H9 (cell line): ENCODE results near the gene LRMDA. TPM values are rescaled to one million over a fixed set of nuclear protein-coding genes. Genes with fewer than 3 reads are reported as not detected.

Experiments used
- DNase-seq: peaks from one replicate; pipeline ENCODE4 v3.0.0-alpha.2; 2017
- H2AFZ ChIP-seq: one replicate; pipeline ENCODE4 v1.6.1; 2013; ENCODE audit warnings: mild to moderate bottlenecking, low read length, control low read depth, moderate library complexity
- H2AK5ac ChIP-seq: 2 replicates; pipeline ENCODE4 v1.6.1; 2013; ENCODE audit warnings: low read length, control low read depth, mixed read lengths; ENCODE audit not compliant: insufficient read length
- H2BK120ac ChIP-seq: one replicate; pipeline ENCODE4 v1.6.1; 2013; ENCODE audit warnings: low read depth, mild to moderate bottlenecking, low read length, control low read depth, inconsistent platforms; ENCODE audit not compliant: poor library complexity, severe bottlenecking
- H2BK12ac ChIP-seq: 2 replicates; pipeline ENCODE4 v1.6.1; 2013; ENCODE audit warnings: low read length, control low read depth, mixed read lengths, low read depth; ENCODE audit not compliant: insufficient read length
- H2BK15ac ChIP-seq: 2 replicates; pipeline ENCODE4 v1.6.1; 2013; ENCODE audit warnings: low read depth, low read length, control low read depth
- H2BK20ac ChIP-seq: one replicate; pipeline ENCODE4 v1.6.1; 2013; ENCODE audit warnings: low read depth, mild to moderate bottlenecking, low read length, control low read depth, inconsistent platforms; ENCODE audit not compliant: poor library complexity, severe bottlenecking
- H2BK5ac ChIP-seq: 2 replicates; pipeline ENCODE4 v1.6.1; 2013; ENCODE audit warnings: low read length, control low read depth, mixed read lengths; ENCODE audit not compliant: insufficient read length
- H3K14ac ChIP-seq: 2 replicates; pipeline ENCODE4 v1.6.1; 2013; ENCODE audit warnings: low read length, control low read depth; ENCODE audit not compliant: insufficient read depth
- H3K18ac ChIP-seq: 2 replicates; pipeline ENCODE4 v1.6.1; 2013; ENCODE audit warnings: low read depth, mild to moderate bottlenecking, mixed read lengths, low read length, control low read depth; ENCODE audit not compliant: insufficient read length
- H3K23ac ChIP-seq: 2 replicates; pipeline ENCODE4 v1.6.1; 2013; ENCODE audit warnings: low read length, control low read depth, mixed read lengths, low read depth; ENCODE audit not compliant: insufficient read length
- H3K23me2 ChIP-seq: 2 replicates; pipeline ENCODE4 v1.6.1; 2013; ENCODE audit warnings: low read depth, mild to moderate bottlenecking, mixed read lengths, low read length, control low read depth; ENCODE audit not compliant: insufficient read length, poor library complexity, severe bottlenecking
- H3K27ac ChIP-seq: 2 replicates; pipeline ENCODE4 v1.5.1; 2013; ENCODE audit warnings: low read length, control low read depth, mixed read lengths, low read depth; ENCODE audit not compliant: insufficient read length
- H3K27me3 ChIP-seq: 2 replicates; pipeline ENCODE4 v1.6.1; 2013; ENCODE audit warnings: low read length, control low read depth, inconsistent platforms; ENCODE audit not compliant: insufficient read depth
- H3K4ac ChIP-seq: 2 replicates; pipeline ENCODE4 v1.6.1; 2013; ENCODE audit warnings: low read depth, mild to moderate bottlenecking, control low read depth, inconsistent platforms, low read length, moderate library complexity
- H3K4me1 ChIP-seq: 2 replicates; pipeline ENCODE4 v1.6.1; 2013; ENCODE audit warnings: low read length, control low read depth, inconsistent platforms; ENCODE audit not compliant: insufficient read depth
- H3K4me2 ChIP-seq: 2 replicates; pipeline ENCODE4 v1.6.1; 2013; ENCODE audit warnings: low read length, control low read depth, mixed read lengths; ENCODE audit not compliant: insufficient read length, insufficient read depth
- H3K56ac ChIP-seq: 2 replicates; pipeline ENCODE4 v1.6.1; 2013; ENCODE audit warnings: low read depth, mild to moderate bottlenecking, mixed read lengths, low read length, control low read depth; ENCODE audit not compliant: insufficient read length
- H3K79me1 ChIP-seq: 2 replicates; pipeline ENCODE4 v1.6.1; 2013; ENCODE audit warnings: low read depth, mild to moderate bottlenecking, moderate library complexity, low read length, control low read depth, inconsistent platforms; ENCODE audit not compliant: insufficient read depth, poor library complexity, severe bottlenecking
- H3K79me2 ChIP-seq: 2 replicates; pipeline ENCODE4 v1.6.1; 2013; ENCODE audit warnings: low read length, control low read depth, inconsistent platforms; ENCODE audit not compliant: insufficient read depth
- H3K9ac ChIP-seq: 2 replicates; pipeline ENCODE4 v1.6.1; 2013; ENCODE audit warnings: low read length, control low read depth, mixed read lengths; ENCODE audit not compliant: insufficient read length; ENCODE audit errors: extremely low read depth
- H3K9me3 ChIP-seq: one replicate; pipeline ENCODE4 v1.6.1; 2013; ENCODE audit warnings: low read depth, low read length, inconsistent platforms; ENCODE audit not compliant: control insufficient read depth
- H3T11ph ChIP-seq: one replicate; pipeline ENCODE4 v1.6.1; 2013; ENCODE audit warnings: mild to moderate bottlenecking, low read length, control low read depth, inconsistent platforms
- H4K20me1 ChIP-seq: one replicate; pipeline ENCODE4 v1.6.1; 2013; ENCODE audit not compliant: control insufficient read depth, insufficient read length, insufficient read depth
- H4K5ac ChIP-seq: 2 replicates; pipeline ENCODE4 v1.6.1; 2013; ENCODE audit warnings: low read depth, mild to moderate bottlenecking, mixed read lengths, low read length, control low read depth; ENCODE audit not compliant: insufficient read length
- H4K8ac ChIP-seq: replicated peaks from 2 replicates; pipeline ENCODE4 v1.6.1; 2013; ENCODE audit warnings: low read length, control low read depth, mixed read lengths, low read depth; ENCODE audit not compliant: insufficient read length
- H4K91ac ChIP-seq: 2 replicates; pipeline ENCODE4 v1.6.1; 2013; ENCODE audit warnings: low read depth, mild to moderate bottlenecking, moderate library complexity, mixed read lengths, low read length, control low read depth; ENCODE audit not compliant: insufficient read length
- H3K27ac Mint-ChIP-seq, 3 experiments: 2 replicates in 2 of 3; 3 replicates in 1 of 3; pipeline ENCODE4 v1.8.0; 2020 to 2021; ENCODE audit warnings: mixed read lengths in 3 of 3, mild to moderate bottlenecking in 1 of 3, moderate library complexity in 1 of 3
- H3K27me3 Mint-ChIP-seq: 2 replicates; pipeline ENCODE4 v1.8.0; 2021; ENCODE audit warnings: low read depth, mild to moderate bottlenecking, moderate library complexity, mixed read lengths
- H3K36me3 Mint-ChIP-seq, 3 experiments: 2 replicates in 2 of 3; 3 replicates in 1 of 3; pipeline ENCODE4 v1.8.0; 2020 to 2021; ENCODE audit warnings: low read depth in 3 of 3, mixed read lengths in 3 of 3; ENCODE audit not compliant: insufficient read depth in 1 of 3
- H3K4me1 Mint-ChIP-seq, 2 experiments: 2 replicates each; pipeline ENCODE4 v1.8.0; 2020; ENCODE audit warnings: mixed read lengths in 2 of 2
- H3K4me3 Mint-ChIP-seq, 2 experiments: 2 replicates in 1 of 2; 3 replicates in 1 of 2; pipeline ENCODE4 v1.8.0; 2020 to 2021; ENCODE audit warnings: mild to moderate bottlenecking in 2 of 2, mixed read lengths in 2 of 2, moderate library complexity in 1 of 2
- H3K9me3 Mint-ChIP-seq, 2 experiments: 2 replicates in 1 of 2; 3 replicates in 1 of 2; pipeline ENCODE4 v1.8.0; 2020; ENCODE audit warnings: mild to moderate bottlenecking in 2 of 2, mixed read lengths in 2 of 2, moderate library complexity in 1 of 2
- WGBS: extraction: QIAGEN DNeasy Blood & Tissue Kit; methylation state at CpG from one replicate; pipeline ENCODE4 v1.1.7; 2013; ENCODE audit warnings: missing lambda C conversion rate, low lambda C conversion rate, mixed read lengths; ENCODE audit not compliant: insufficient read length; ENCODE audit errors: extremely low coverage; 5-methylcytosine and 5-hydroxymethylcytosine counted together
- total RNA-seq: library from RNA; stranded (reverse); gene quantifications from 2 replicates; pipeline ENCODE4 v1.2.1, GENCODE V29; 2021
- TF ChIP-seq, protein P1 (sequence below): fragments of 200-600 bp; sonication (generic); conservative IDR thresholded peaks from 3 replicates; pipeline ENCODE4 v1.8.0; 2021; ENCODE audit warnings: antibody characterized with exemption, mild to moderate bottlenecking

The LRMDA gene
- total RNA-seq, 1 experiment from 2014 or later = 1.8 TPM

DNA sequence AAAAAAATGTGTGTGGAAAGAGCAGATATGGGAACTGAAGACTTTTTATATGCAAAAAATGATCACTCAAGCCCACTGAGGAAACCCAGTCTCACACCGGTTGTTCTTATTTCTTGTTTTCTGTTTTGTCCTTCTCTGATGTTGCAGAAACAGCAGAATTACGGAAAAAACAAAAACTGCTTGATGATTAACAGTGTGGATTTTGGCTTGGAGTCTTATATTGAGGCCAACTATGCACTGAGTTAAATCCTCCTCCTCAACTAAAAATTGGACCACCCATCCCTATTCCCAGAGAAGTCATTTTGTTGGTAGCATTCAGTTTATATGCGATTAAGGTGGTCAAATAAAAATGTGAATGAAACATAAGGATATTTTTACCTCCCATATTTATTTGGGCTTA is 246.1 kb downstream of the LRMDA start:
- Histone ChIP-seq H3T11ph (no peak overlapping the region), H3K9me3 (no peaks in the 10 kb centered on the region), H4K20me1 (no peaks in the 10 kb centered on the region), H4K91ac (no peak overlapping the region), H2BK15ac (no peak overlapping the region), H2BK120ac (no peak overlapping the region), H3K56ac (no peak overlapping the region), H2AK5ac (no peak overlapping the region), H4K8ac (no peak overlapping the region), H3K14ac (no peak overlapping the region), H2BK20ac (no peak overlapping the region), H4K5ac (no peak overlapping the region), H3K23me2 (no peaks in the 10 kb centered on the region), H2AFZ (no peak overlapping the region), H3K79me2 (no peaks in the 10 kb centered on the region), H3K4me2 (no peak overlapping the region), H2BK12ac (no peak overlapping the region), H2BK5ac (no peak overlapping the region), H3K27me3 (no peaks in the 10 kb centered on the region), H3K4ac (no peak overlapping the region), H3K79me1 (no peaks in the 10 kb centered on the region), H3K4me1 (no peaks in the 10 kb centered on the region), H3K23ac (no peak overlapping the region), H3K27ac (no peak overlapping the region), H3K9ac (no peak overlapping the region), H3K18ac (no peak overlapping the region)
- TF ChIP-seq, protein P1, sequence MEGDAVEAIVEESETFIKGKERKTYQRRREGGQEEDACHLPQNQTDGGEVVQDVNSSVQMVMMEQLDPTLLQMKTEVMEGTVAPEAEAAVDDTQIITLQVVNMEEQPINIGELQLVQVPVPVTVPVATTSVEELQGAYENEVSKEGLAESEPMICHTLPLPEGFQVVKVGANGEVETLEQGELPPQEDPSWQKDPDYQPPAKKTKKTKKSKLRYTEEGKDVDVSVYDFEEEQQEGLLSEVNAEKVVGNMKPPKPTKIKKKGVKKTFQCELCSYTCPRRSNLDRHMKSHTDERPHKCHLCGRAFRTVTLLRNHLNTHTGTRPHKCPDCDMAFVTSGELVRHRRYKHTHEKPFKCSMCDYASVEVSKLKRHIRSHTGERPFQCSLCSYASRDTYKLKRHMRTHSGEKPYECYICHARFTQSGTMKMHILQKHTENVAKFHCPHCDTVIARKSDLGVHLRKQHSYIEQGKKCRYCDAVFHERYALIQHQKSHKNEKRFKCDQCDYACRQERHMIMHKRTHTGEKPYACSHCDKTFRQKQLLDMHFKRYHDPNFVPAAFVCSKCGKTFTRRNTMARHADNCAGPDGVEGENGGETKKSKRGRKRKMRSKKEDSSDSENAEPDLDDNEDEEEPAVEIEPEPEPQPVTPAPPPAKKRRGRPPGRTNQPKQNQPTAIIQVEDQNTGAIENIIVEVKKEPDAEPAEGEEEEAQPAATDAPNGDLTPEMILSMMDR = no peak
- Mint-ChIP-seq H3K4me1 (no peaks in the 10 kb centered on the region), H3K36me3 (0 out of 7 replicates have a peak, but pooled peaks cover 0 to 2% (median 0%) of the 10 kb centered on the region in 3 experiments), H3K9me3 (no peaks in the 10 kb centered on the region; a peak in 1 of 5 replicates), H3K27ac (no peak overlapping the region), H3K27me3 (peaks cover 4% of the 10 kb centered on the region), H3K4me3 (no peak overlapping the region)
- WGBS = no CpG with 5 or more reads among the region's 3 CpGs
- DNase-seq = no peak
